Heart left ventricle (tissue), 13 donors: ENCODE measurements around the gene HNRNPA3.
"Not testable (repeated sequence)": the region's sequence is repeated elsewhere in the genome, so short reads cannot be mapped to it uniquely, and the experiment has no call there.

Experiments
- POLR2A ChIP-seq, 2 donors: fragments of 450-650 bp; IDR thresholded peaks; one replicate each; pipeline ENCODE4 v1.6.1; 2017; ENCODE audit warnings: antibody characterized with exemption in 2 of 2, mild to moderate bottlenecking in 2 of 2, moderate library complexity in 2 of 2
- TF ChIP-seq, protein P1 (sequence below), 12 donors: fragments of 200-600 bp; sonication (generic) in 4 of 12; IDR thresholded peaks; one replicate each; pipeline versions ENCODE4 v1.5.0 to v1.8.0; 2018 to 2022; ENCODE audit warnings: antibody characterized with exemption in 12 of 12, mild to moderate bottlenecking in 5 of 12
- donor health status: ischemic (EF 13 %, LVEDD 7.1; RV severe dilation, severe dysfunction).
- donor health status: DM: no; HTN: yes; CAD: no.
- donor health status: DM: no; HTN: no; CAD: no.
- donor health status: ischemic (EF 25% LVEDD 6.9; RV normal size, moderate dysfunction).
- donor health status: ischemic (EF 25% LVEDD 5.7; RV mildly dilated, moderate dysfunction).
- donor health status: ischemic (EF 35%, LVEDD 5.7; RV mildly dilated, moderate dysfunction).
- donor health status: nonischemic (EF 11% LVEDD 7.7; RV severe dilation, severe dysfunction).
- donor health status: DM: yes; HTN: yes; CAD: no.
- donor health status: PGD.
- donor health status: ischemic (EF 29% LVEDD 5.4; RV normal size, mild dysfunction).
- donor health status: nonischemic (EF 23%, LVEDD 6.1; RV moderate dilation, normal function).

DNA sequence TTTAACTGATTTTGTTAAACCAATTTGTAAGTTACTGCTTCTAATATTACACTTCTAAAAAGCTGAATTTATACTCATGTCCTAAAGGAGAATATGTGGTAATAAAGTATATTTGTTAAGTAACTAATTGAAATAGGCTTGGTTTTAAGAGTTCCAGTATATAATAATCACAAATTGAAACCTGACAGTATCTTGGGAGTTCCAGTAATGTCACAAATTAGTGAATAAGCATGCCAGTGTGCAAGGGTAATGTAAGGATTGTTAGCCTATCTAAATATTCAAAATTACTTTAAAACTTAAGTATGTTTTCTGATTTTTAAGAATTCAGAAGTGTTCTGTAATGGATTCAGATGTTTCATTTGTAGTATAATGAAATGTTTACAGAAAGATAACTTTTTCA lies 10.8 kb downstream of the HNRNPA3 start:
- TF ChIP-seq, protein P1, sequence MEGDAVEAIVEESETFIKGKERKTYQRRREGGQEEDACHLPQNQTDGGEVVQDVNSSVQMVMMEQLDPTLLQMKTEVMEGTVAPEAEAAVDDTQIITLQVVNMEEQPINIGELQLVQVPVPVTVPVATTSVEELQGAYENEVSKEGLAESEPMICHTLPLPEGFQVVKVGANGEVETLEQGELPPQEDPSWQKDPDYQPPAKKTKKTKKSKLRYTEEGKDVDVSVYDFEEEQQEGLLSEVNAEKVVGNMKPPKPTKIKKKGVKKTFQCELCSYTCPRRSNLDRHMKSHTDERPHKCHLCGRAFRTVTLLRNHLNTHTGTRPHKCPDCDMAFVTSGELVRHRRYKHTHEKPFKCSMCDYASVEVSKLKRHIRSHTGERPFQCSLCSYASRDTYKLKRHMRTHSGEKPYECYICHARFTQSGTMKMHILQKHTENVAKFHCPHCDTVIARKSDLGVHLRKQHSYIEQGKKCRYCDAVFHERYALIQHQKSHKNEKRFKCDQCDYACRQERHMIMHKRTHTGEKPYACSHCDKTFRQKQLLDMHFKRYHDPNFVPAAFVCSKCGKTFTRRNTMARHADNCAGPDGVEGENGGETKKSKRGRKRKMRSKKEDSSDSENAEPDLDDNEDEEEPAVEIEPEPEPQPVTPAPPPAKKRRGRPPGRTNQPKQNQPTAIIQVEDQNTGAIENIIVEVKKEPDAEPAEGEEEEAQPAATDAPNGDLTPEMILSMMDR (IDR thresholded peaks at IDR 0.05) = not testable (repeated sequence)
- TF ChIP-seq POLR2A (IDR thresholded peaks at IDR 0.05) = not testable (repeated sequence)
